OCI-LY3 (cell line): ENCODE results near the gene CFAP54.

Experiments used
- H2AFZ ChIP-seq: fragments of 200-600, 300-600 bp; shearing (Covaris generic); 2 replicates; pipeline ENCODE4 v1.6.0; 2014; ENCODE audit warnings: antibody characterized with exemption, low read depth, low read length
- H3K27ac ChIP-seq: fragments of 200-600, 300-600 bp; sonication (generic); 2 replicates; pipeline ENCODE4 v1.5.1; 2014; ENCODE audit warnings: mild to moderate bottlenecking, low read length, moderate library complexity, mixed read lengths
- H3K27me3 ChIP-seq: fragments of 200-600, 300-600 bp; sonication (generic); 2 replicates; pipeline ENCODE4 v1.6.1; 2014; ENCODE audit warnings: low read depth, low read length, mixed read lengths
- H3K36me3 ChIP-seq: fragments of 200-600, 300-600 bp; sonication (generic); replicated peaks from 2 replicates; pipeline ENCODE3; 2014; ENCODE audit warnings: low read depth, low read length, mixed read lengths
- H3K4me1 ChIP-seq: fragments of 300-600, 200-600 bp; sonication (generic); 2 replicates; pipeline ENCODE4 v1.6.1; 2014; ENCODE audit warnings: low read length, mixed read lengths
- H3K4me2 ChIP-seq: fragments of 200-600, 300-600 bp; sonication (generic); 2 replicates; pipeline ENCODE4 v1.6.1; 2014; ENCODE audit warnings: low read length, mixed read lengths
- H3K4me3 ChIP-seq: fragments of 300-600, 200-600 bp; sonication (generic); 2 replicates; pipeline ENCODE4 v1.5.1; 2014; ENCODE audit warnings: antibody characterized with exemption, mild to moderate bottlenecking, low read length, moderate library complexity
- H3K79me2 ChIP-seq: fragments of 300-600, 200-600 bp; shearing (Covaris generic); 2 replicates; pipeline ENCODE4 v1.6.1; 2014; ENCODE audit warnings: mild to moderate bottlenecking, low read length, mixed read lengths
- H3K9ac ChIP-seq: fragments of 300-600, 200-600 bp; shearing (Covaris generic); 2 replicates; pipeline ENCODE4 v1.6.0; 2014; ENCODE audit warnings: mild to moderate bottlenecking, low read length, moderate library complexity
- H3K9me3 ChIP-seq: fragments of 200-600, 300-600 bp; shearing (Covaris generic); 2 replicates; pipeline ENCODE4 v1.6.1; 2014; ENCODE audit warnings: low read length, mixed read lengths; ENCODE audit not compliant: insufficient read depth
- H4K20me1 ChIP-seq: fragments of 200-600, 300-600 bp; sonication (generic); 2 replicates; pipeline ENCODE4 v1.6.1; 2016; ENCODE audit warnings: low read length, mixed read lengths; ENCODE audit not compliant: insufficient read depth
- CTCF ChIP-seq: fragments of 200-600, 300-600 bp; sonication (generic); IDR thresholded peaks from 2 replicates; pipeline ENCODE4 v1.5.1; 2014; ENCODE audit warnings: antibody characterized with exemption, low read length, low read depth
- EZH2phosphoT487 ChIP-seq: fragments of 200-600 bp; shearing (Covaris generic); IDR thresholded peaks from 2 replicates; pipeline ENCODE4 v1.6.1; 2018; ENCODE audit warnings: antibody characterized with exemption, mixed run types, low read depth

CFAP54 gene

DNA sequence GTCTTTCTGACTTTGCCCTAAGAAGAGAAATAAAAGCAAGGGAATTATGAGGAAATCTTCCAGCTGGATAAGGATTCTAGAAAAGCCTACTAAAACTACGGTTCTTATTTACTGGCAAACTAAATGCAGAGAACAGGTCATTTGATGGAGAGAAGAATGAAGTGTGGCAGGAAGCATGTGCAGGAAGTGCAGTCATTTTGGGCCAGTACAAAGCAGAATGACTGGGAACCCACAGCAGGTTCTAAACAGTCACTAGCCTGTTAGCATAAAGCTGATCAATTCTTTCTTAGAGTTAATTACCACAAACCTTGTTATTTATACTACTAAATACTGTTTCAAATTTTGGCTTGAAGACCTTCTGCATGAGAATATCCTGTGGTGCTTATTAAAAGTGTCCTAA lies 36.7 kb downstream of the CFAP54 start:
- TF ChIP-seq EZH2phosphoT487: no peak
- TF ChIP-seq CTCF: no peak
- no peaks in the 10 kb centered on the region for H3K79me2 ChIP-seq
- H3K36me3 ChIP-seq: no peaks in the 10 kb centered on the region
- H3K9ac ChIP-seq: no peak overlapping the region
- H3K4me1 ChIP-seq: peaks cover 20% of the 10 kb centered on the region
- H3K27ac ChIP-seq: no peak overlapping the region
- no peak overlapping the region for H3K4me3 ChIP-seq
- no peaks in the 10 kb centered on the region for H3K9me3 ChIP-seq
- H3K27me3 ChIP-seq: no peaks in the 10 kb centered on the region
- H4K20me1 ChIP-seq: no peaks in the 10 kb centered on the region
- no peak overlapping the region for H3K4me2 ChIP-seq
- H2AFZ ChIP-seq: no peak overlapping the region

GRCh38 chr12:96529912-96530311 lies 40.5 kb downstream of the CFAP54 start:
- no peak for TF ChIP-seq EZH2phosphoT487
- no peak for TF ChIP-seq CTCF
- no peak overlapping the region for H3K4me2 ChIP-seq
- no peak overlapping the region for H3K9ac ChIP-seq
- no peak overlapping the region for H2AFZ ChIP-seq
- no peaks in the 10 kb centered on the region for H3K9me3 ChIP-seq
- H3K4me1 ChIP-seq: no peaks in the 10 kb centered on the region
- no peaks in the 10 kb centered on the region for H3K27me3 ChIP-seq
- no peak overlapping the region for H3K4me3 ChIP-seq
- no peaks in the 10 kb centered on the region for H3K36me3 ChIP-seq
- H3K27ac ChIP-seq: no peak overlapping the region
- H4K20me1 ChIP-seq: no peaks in the 10 kb centered on the region
- H3K79me2 ChIP-seq: no peaks in the 10 kb centered on the region

DNA sequence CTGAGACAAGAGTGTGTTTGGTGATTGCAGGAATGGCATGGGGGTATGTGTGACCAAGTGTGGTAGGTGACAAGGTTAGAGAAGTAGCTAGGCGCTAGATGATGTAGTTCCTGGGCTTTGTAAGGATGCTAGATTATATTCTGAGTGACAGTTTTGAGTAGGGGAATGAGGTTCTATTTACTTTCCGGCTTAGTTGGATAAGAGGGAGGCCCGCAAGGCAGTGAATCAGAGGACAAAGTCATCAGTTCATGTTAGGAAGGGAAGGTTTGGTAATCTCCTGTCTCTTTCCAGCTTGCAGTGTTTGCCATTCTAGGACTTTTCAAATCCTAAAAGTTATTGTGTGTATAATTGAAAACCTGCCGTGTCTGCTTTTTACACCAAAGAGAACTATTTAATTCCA lies 45.0 kb downstream of the CFAP54 start:
- Histone ChIP-seq H2AFZ (no peak overlapping the region), H3K9me3 (no peaks in the 10 kb centered on the region), H4K20me1 (no peaks in the 10 kb centered on the region), H3K4me1 (peaks cover 3% of the 10 kb centered on the region; the same call in 1 of the 2 replicates), H3K9ac (no peak overlapping the region), H3K27me3 (no peaks in the 10 kb centered on the region), H3K79me2 (no peaks in the 10 kb centered on the region), H3K27ac (no peak overlapping the region), H3K4me3 (no peak overlapping the region), H3K4me2 (no peak overlapping the region), H3K36me3 (no peaks in the 10 kb centered on the region)
- TF ChIP-seq EZH2phosphoT487 (no peak), CTCF (no peak)

DNA sequence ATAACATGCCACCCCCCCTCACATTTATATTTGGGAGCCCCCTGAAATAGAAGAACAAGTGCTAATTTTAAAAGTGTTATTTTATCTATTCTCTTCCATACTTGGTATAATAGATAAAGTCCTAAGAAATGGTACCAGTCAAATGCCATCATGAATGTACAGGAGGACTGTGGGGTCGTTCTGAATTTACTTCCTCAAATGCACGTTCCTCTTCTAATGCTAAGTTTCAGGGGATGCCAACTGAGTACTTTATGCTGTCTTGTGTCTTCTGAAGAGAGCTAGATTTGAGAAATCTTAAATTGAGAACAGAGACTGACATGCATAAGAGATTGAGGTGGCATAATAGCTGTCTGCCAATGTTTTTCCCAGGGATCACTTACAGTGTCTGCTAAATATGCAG lies 59.0 kb downstream of the CFAP54 start:
- H3K4me3 ChIP-seq: no peak overlapping the region
- H2AFZ ChIP-seq: no peak overlapping the region
- no peaks in the 10 kb centered on the region for H4K20me1 ChIP-seq
- peak overlapping the region; percentile 36; the same call in 1 of the 2 replicates for H3K9ac ChIP-seq
- peak overlapping the region; percentile 31 for H3K4me2 ChIP-seq
- no peaks in the 10 kb centered on the region for H3K27me3 ChIP-seq
- peak overlapping the region; percentile 94 for H3K27ac ChIP-seq
- H3K4me1 ChIP-seq: peaks cover 55% of the 10 kb centered on the region
- H3K9me3 ChIP-seq: no peaks in the 10 kb centered on the region
- H3K79me2 ChIP-seq: no peaks in the 10 kb centered on the region
- H3K36me3 ChIP-seq: peaks cover 2% of the 10 kb centered on the region
- no peak for TF ChIP-seq EZH2phosphoT487
- TF ChIP-seq CTCF: no peak
